Activated CD4-positive, alpha-beta memory T cell treated with anti-CD3 and anti-CD28 coated beads, Interleukin-2, amount 10 ng/mL, durations not matched to agents 7 days and 5 days (primary cell): ENCODE measurements around the gene DNMBP. TPM values are rescaled to one million over a fixed set of nuclear protein-coding genes. Genes with fewer than 3 reads are reported as not detected.
"Not testable (repeated sequence)": the region's sequence is repeated elsewhere in the genome, so short reads cannot be mapped to it uniquely, and the experiment has no call there.

Experiments used
- CTCF ChIA-PET: fragments of 350-600 bp; sonication (Branson Sonifier 250); formaldehyde crosslinking; loops from one replicate; lab custom pipeline; 2021; ENCODE audit warnings: antibody characterized with exemption, inconsistent platforms; lab: Charles Lee
- POLR2A ChIA-PET: fragments of 350-600 bp; sonication (Branson Sonifier 250); formaldehyde crosslinking; loops from one replicate; lab custom pipeline; 2021; ENCODE audit warnings: antibody characterized with exemption; lab: Charles Lee
- DNase-seq: peaks from one replicate; pipeline ENCODE4 v3.0.0-alpha.2; 2020
- H3K27ac Mint-ChIP-seq: one replicate; pipeline ENCODE4 v1.8.0; 2021; ENCODE audit warnings: mild to moderate bottlenecking, mixed read lengths
- H3K27me3 Mint-ChIP-seq: one replicate; pipeline ENCODE4 v1.8.0; 2021; ENCODE audit warnings: mixed read lengths
- H3K36me3 Mint-ChIP-seq: one replicate; pipeline ENCODE4 v1.8.0; 2021; ENCODE audit warnings: low read depth, mixed read lengths
- H3K4me1 Mint-ChIP-seq: one replicate; pipeline ENCODE4 v1.8.0; 2021; ENCODE audit warnings: mixed read lengths
- H3K4me3 Mint-ChIP-seq: one replicate; pipeline ENCODE4 v1.8.0; 2021; ENCODE audit warnings: mild to moderate bottlenecking, mixed read lengths
- H3K9me3 Mint-ChIP-seq: one replicate; pipeline ENCODE4 v1.8.0; 2021; ENCODE audit warnings: mixed read lengths
- total RNA-seq, 2 experiments: library from RNA; stranded (reverse); gene quantifications; one replicate each; pipeline ENCODE4 v1.2.3, GENCODE V29; 2021

DNMBP gene
- total RNA-seq, 2 experiments from 2014 or later: 4.8 to 5.1 TPM

- peaks cover 49% of the 10 kb centered on the region for H3K27me3 Mint-ChIP-seq
- no peak overlapping the region for H3K27ac Mint-ChIP-seq
- ChIA-PET POLR2A (no interaction called here), CTCF (interaction anchor here (0.6 to 1.2 kb wide), 2 partner anchors 28 to 94 kb away, joined by 4 read pairs; no protein-coding TSS in a partner anchor)
- no peak for DNase-seq
- no peak overlapping the region for H3K4me3 Mint-ChIP-seq
- peaks cover 24% of the 10 kb centered on the region for H3K4me1 Mint-ChIP-seq
- H3K9me3 Mint-ChIP-seq: no peaks in the 10 kb centered on the region
- H3K36me3 Mint-ChIP-seq: peaks cover 7% of the 10 kb centered on the region
Observed at GRCh38 chr10:99873846-99874245, 135.9 kb downstream of the DNMBP start.

GRCh38 chr10:99872367-99873162 lies 137.2 kb downstream of the DNMBP start:
- peaks cover 23% of the 10 kb centered on the region for H3K4me1 Mint-ChIP-seq
- no peak overlapping the region for H3K27ac Mint-ChIP-seq
- H3K27me3 Mint-ChIP-seq: peaks cover 62% of the 10 kb centered on the region
- POLR2A ChIA-PET: no interaction called here
- peaks cover 4% of the 10 kb centered on the region for H3K9me3 Mint-ChIP-seq
- CTCF ChIA-PET: no interaction called here
- DNase-seq: no peak
- H3K36me3 Mint-ChIP-seq: peaks cover 12% of the 10 kb centered on the region
- H3K4me3 Mint-ChIP-seq: no peak overlapping the region

- peaks cover 84% of the 10 kb centered on the region for H3K27me3 Mint-ChIP-seq
- CTCF ChIA-PET: interaction anchor here (0.5 to 1.6 kb wide), 7 partner anchors 14 to 1188 kb away, joined by 3 to 7 read pairs (median 3); partner anchors contain the start of gene DNMBP
- peak; percentile 41 for DNase-seq
- peaks cover 23% of the 10 kb centered on the region for H3K4me1 Mint-ChIP-seq
- H3K4me3 Mint-ChIP-seq: peak overlapping the region; percentile 42
- POLR2A ChIA-PET: interaction anchor here (0.9 to 2.2 kb wide), 3 partner anchors 42 to 138 kb away, joined by 3 to 9 read pairs (median 4); partner anchors contain the start of gene CUTC
- H3K36me3 Mint-ChIP-seq: peaks cover 15% of the 10 kb centered on the region
- H3K27ac Mint-ChIP-seq: no peak overlapping the region
- peaks cover 15% of the 10 kb centered on the region for H3K9me3 Mint-ChIP-seq
Observed at GRCh38 chr10:99870123-99870730, 139.5 kb downstream of the DNMBP start.

- peaks cover 23% of the 10 kb centered on the region for H3K4me1 Mint-ChIP-seq
- H3K4me3 Mint-ChIP-seq: peak overlapping the region; percentile 42
- ChIA-PET POLR2A (interaction anchor here (1.1 to 2.2 kb wide), 2 partner anchors 96 to 137 kb away, joined by 3 to 9 read pairs; partner anchors contain the start of gene CUTC), CTCF (interaction anchor here (0.5 to 1.6 kb wide), 6 partner anchors 13 to 1188 kb away, joined by 3 to 7 read pairs (median 4); partner anchors contain the start of gene DNMBP)
- no peak for DNase-seq
- H3K9me3 Mint-ChIP-seq: peaks cover 15% of the 10 kb centered on the region
- peaks cover 15% of the 10 kb centered on the region for H3K36me3 Mint-ChIP-seq
- peaks cover 86% of the 10 kb centered on the region for H3K27me3 Mint-ChIP-seq
- no peak overlapping the region for H3K27ac Mint-ChIP-seq
Observed at GRCh38 chr10:99869581-99870122, 140.1 kb downstream of the DNMBP start.

GRCh38 chr10:99867250-99867649 lies 142.5 kb downstream of the DNMBP start:
- DNase-seq, CTCF ChIA-PET, H3K4me3 Mint-ChIP-seq, H3K27ac Mint-ChIP-seq, POLR2A ChIA-PET: not testable (repeated sequence)
- Mint-ChIP-seq H3K4me1 (peaks cover 18% of the 10 kb centered on the region), H3K27me3 (peaks cover 85% of the 10 kb centered on the region), H3K9me3 (peaks cover 15% of the 10 kb centered on the region), H3K36me3 (peaks cover 15% of the 10 kb centered on the region)

- peaks cover 14% of the 10 kb centered on the region for H3K36me3 Mint-ChIP-seq
- H3K27ac Mint-ChIP-seq, CTCF ChIA-PET, POLR2A ChIA-PET, DNase-seq, H3K4me3 Mint-ChIP-seq, H3K4me1 Mint-ChIP-seq: not testable (repeated sequence)
- H3K27me3 Mint-ChIP-seq: peaks cover 75% of the 10 kb centered on the region
- peaks cover 14% of the 10 kb centered on the region for H3K9me3 Mint-ChIP-seq
Observed at GRCh38 chr10:99863535-99864240, 146.1 kb downstream of the DNMBP start.

- POLR2A ChIA-PET: no interaction called here
- no peaks in the 10 kb centered on the region for H3K9me3 Mint-ChIP-seq
- H3K4me3 Mint-ChIP-seq: no peak overlapping the region
- H3K4me1 Mint-ChIP-seq: no peaks in the 10 kb centered on the region
- no peak overlapping the region for H3K27ac Mint-ChIP-seq
- H3K27me3 Mint-ChIP-seq: peaks cover 49% of the 10 kb centered on the region
- CTCF ChIA-PET: interaction anchor here (1.1 to 2.3 kb wide), 2 partner anchors 11 to 185 kb away, joined by 6 to 8 read pairs; no protein-coding TSS in a partner anchor
- no peak for DNase-seq
- no peaks in the 10 kb centered on the region for H3K36me3 Mint-ChIP-seq
Observed at GRCh38 chr10:99860466-99860865, 149.3 kb downstream of the DNMBP start.

- no peaks in the 10 kb centered on the region for H3K36me3 Mint-ChIP-seq
- H3K4me1 Mint-ChIP-seq: no peaks in the 10 kb centered on the region
- ChIA-PET CTCF (interaction anchor here (0.9 to 2.3 kb wide), 3 partner anchors 11 to 186 kb away, joined by 4 to 9 read pairs (median 8); no protein-coding TSS in a partner anchor), POLR2A (interaction anchor here (0.6 to 1.8 kb wide), 2 partner anchors 12 to 179 kb away, joined by 3 to 4 read pairs; no protein-coding TSS in a partner anchor)
- no peak for DNase-seq
- H3K27me3 Mint-ChIP-seq: peaks cover 43% of the 10 kb centered on the region
- no peak overlapping the region for H3K4me3 Mint-ChIP-seq
- H3K27ac Mint-ChIP-seq: no peak overlapping the region
- no peaks in the 10 kb centered on the region for H3K9me3 Mint-ChIP-seq
Observed at GRCh38 chr10:99859585-99859984, 150.2 kb downstream of the DNMBP start.

- no peaks in the 10 kb centered on the region for H3K36me3 Mint-ChIP-seq
- H3K4me3 Mint-ChIP-seq: no peak overlapping the region
- CTCF ChIA-PET: interaction anchor here (0.9 to 2.3 kb wide), 3 partner anchors 11 to 187 kb away, joined by 4 to 9 read pairs (median 8); no protein-coding TSS in a partner anchor
- H3K9me3 Mint-ChIP-seq: no peaks in the 10 kb centered on the region
- no peaks in the 10 kb centered on the region for H3K4me1 Mint-ChIP-seq
- POLR2A ChIA-PET: interaction anchor here (1.8 kb wide), 1 partner anchor 11 kb away, joined by 4 read pairs; no protein-coding TSS in a partner anchor
- H3K27ac Mint-ChIP-seq: no peak overlapping the region
- peaks cover 36% of the 10 kb centered on the region for H3K27me3 Mint-ChIP-seq
- no peak for DNase-seq
Observed at GRCh38 chr10:99858849-99859248, 150.9 kb downstream of the DNMBP start.

GRCh38 chr10:99855479-99856071 lies 154.2 kb downstream of the DNMBP start:
- no peaks in the 10 kb centered on the region for H3K36me3 Mint-ChIP-seq
- H3K27ac Mint-ChIP-seq: no peak overlapping the region
- H3K4me1 Mint-ChIP-seq: no peaks in the 10 kb centered on the region
- ChIA-PET POLR2A (no interaction called here), CTCF (interaction anchor here (1.3 to 12.7 kb wide), 4 partner anchors 10 to 190 kb away, joined by 4 to 163 read pairs (median 8); partner anchors contain the start of gene DNMBP)
- no peak overlapping the region for H3K4me3 Mint-ChIP-seq
- no peaks in the 10 kb centered on the region for H3K9me3 Mint-ChIP-seq
- peaks cover 16% of the 10 kb centered on the region for H3K27me3 Mint-ChIP-seq
- no peak for DNase-seq

GRCh38 chr10:99854860-99855259 lies 154.9 kb downstream of the DNMBP start:
- ChIA-PET POLR2A (no interaction called here), CTCF (interaction anchor here (1.3 to 12.7 kb wide), 2 partner anchors 9 to 190 kb away, joined by 4 to 163 read pairs; no protein-coding TSS in a partner anchor)
- DNase-seq: no peak
- H3K27ac Mint-ChIP-seq: no peak overlapping the region
- no peaks in the 10 kb centered on the region for H3K36me3 Mint-ChIP-seq
- H3K9me3 Mint-ChIP-seq: no peaks in the 10 kb centered on the region
- H3K4me3 Mint-ChIP-seq: no peak overlapping the region
- no peaks in the 10 kb centered on the region for H3K4me1 Mint-ChIP-seq
- peaks cover 13% of the 10 kb centered on the region for H3K27me3 Mint-ChIP-seq
